Spinal cord (tissue), 10 donors: ENCODE measurements around the gene AKAP14. TPM values are rescaled to one million over a fixed set of nuclear protein-coding genes. Genes with fewer than 3 reads are reported as not detected.
A peak's percentile ranks its signal among the peaks of the same experiment; 100 is the strongest.
"Not testable (repeated sequence)": the region's sequence is repeated elsewhere in the genome, so short reads cannot be mapped to it uniquely, and the experiment has no call there.

Source experiments
- DNase-seq, 6 donors: peaks; one replicate each; pipeline versions ENCODE4 v3.0.0 to v3.0.0-alpha.2; 2013 to 2015; ENCODE audit warnings: low spot score in 6 of 6, low read depth in 4 of 6
- H3K27ac ChIP-seq: one replicate; pipeline ENCODE4 v1.5.1; 2013; ENCODE audit warnings: low read depth, low read length, control low read depth
- H3K27me3 ChIP-seq: one replicate; pipeline ENCODE4 v1.6.1; 2013; ENCODE audit warnings: low read length; ENCODE audit not compliant: control insufficient read depth, insufficient read depth
- H3K36me3 ChIP-seq: one replicate; pipeline ENCODE4 v1.6.1; 2013; ENCODE audit warnings: low read length; ENCODE audit not compliant: control insufficient read depth, insufficient read depth
- H3K4me1 ChIP-seq: one replicate; pipeline ENCODE4 v1.6.1; 2013; ENCODE audit warnings: low read length; ENCODE audit not compliant: control insufficient read depth, insufficient read depth
- H3K4me3 ChIP-seq: one replicate; pipeline ENCODE4 v1.5.1; 2013; ENCODE audit warnings: low read depth, low read length, control low read depth
- H3K9me3 ChIP-seq: one replicate; pipeline ENCODE4 v1.6.1; 2013; ENCODE audit warnings: low read length; ENCODE audit not compliant: control insufficient read depth, insufficient read depth
- WGBS: methylation state at CpG from one replicate; pipeline ENCODE4 v1.1.5; 2013; ENCODE audit warnings: missing lambda C conversion rate; ENCODE audit not compliant: insufficient coverage; 5-methylcytosine and 5-hydroxymethylcytosine counted together
- polyA plus RNA-seq, 2 donors: library from polyadenylated mRNA; unstranded; fragments of 120-200 nt; gene quantifications; one replicate each; pipeline ENCODE4 v1.2.1, GENCODE V29; 2013; ENCODE audit not compliant: insufficient read length in 2 of 2
- total RNA-seq, 2 donors: library from RNA; depleted of rRNA in 1 of 2; stranded (reverse); fragments of 120-200 nt in 1 of 2; fragments of >200 nt in 1 of 2; gene quantifications; one replicate each; pipeline versions ENCODE4 v1.2.3 to v1.2.4, GENCODE V29; 2013 to 2014
- donor health status: healthy.

AKAP14 gene
- total and polyA plus RNA-seq, 4 donors = 0.99 to 16.3 (median 2.6) TPM

GRCh38 chrX:119880552-119881437, 14.9 kb upstream of the AKAP14 start:
- DNase-seq = peak in 2 of 6 donors; percentile 56 to 72
- no peak overlapping the region for H3K4me3 ChIP-seq
- H3K27me3 ChIP-seq = no peaks in the 10 kb centered on the region
- WGBS = 53% methylated on average over 10 of the region's 11 CpGs
- H3K36me3 ChIP-seq = no peaks in the 10 kb centered on the region
- no peak overlapping the region for H3K27ac ChIP-seq
- no peaks in the 10 kb centered on the region for H3K4me1 ChIP-seq
- H3K9me3 ChIP-seq = no peaks in the 10 kb centered on the region

GRCh38 chrX:119885554-119886428, 9.9 kb upstream of the AKAP14 start:
- no peaks in the 10 kb centered on the region for H3K27me3 ChIP-seq
- 72% methylated on average over 4 of the region's 11 CpGs for WGBS

GRCh38 chrX:119887721-119888425, 7.8 kb upstream of the AKAP14 start:
- Histone ChIP-seq H3K36me3 (no peaks in the 10 kb centered on the region), H3K9me3 (no peaks in the 10 kb centered on the region), H3K4me1 (peaks cover 8% of the 10 kb centered on the region), H3K4me3 (no peak overlapping the region), H3K27me3 (no peaks in the 10 kb centered on the region), H3K27ac (no peak overlapping the region)
- 32% methylated on average over 34 of the region's 40 CpGs for WGBS
- peak in 2 of 6 donors; percentile 51 to 52 for DNase-seq

More at GRCh38 chrX:119885554-119886428, 9.9 kb upstream of the AKAP14 start:
- DNase-seq = no peak
- Histone ChIP-seq H3K27ac (no peak overlapping the region), H3K4me3 (no peak overlapping the region), H3K9me3 (no peaks in the 10 kb centered on the region), H3K36me3 (no peaks in the 10 kb centered on the region), H3K4me1 (peaks cover 8% of the 10 kb centered on the region)

GRCh38 chrX:119890626-119891025, 5.1 kb upstream of the AKAP14 start:
- WGBS = 78% methylated on average over 26 of the region's 36 CpGs

GRCh38 chrX:119891961-119892692, 3.6 kb upstream of the AKAP14 start:
- H3K9me3 ChIP-seq, H3K36me3 ChIP-seq, H3K27ac ChIP-seq, H3K4me3 ChIP-seq, DNase-seq, H3K4me1 ChIP-seq, H3K27me3 ChIP-seq: not testable (repeated sequence)
- 72% methylated on average over 4 of the region's 16 CpGs for WGBS

More at GRCh38 chrX:119890626-119891025, 5.1 kb upstream of the AKAP14 start:
- DNase-seq, H3K36me3 ChIP-seq, H3K27ac ChIP-seq, H3K9me3 ChIP-seq, H3K4me1 ChIP-seq, H3K4me3 ChIP-seq, H3K27me3 ChIP-seq: not testable (repeated sequence)

GRCh38 chrX:119899125-119899524, 3.4 kb downstream of the AKAP14 start:
- no peaks in the 10 kb centered on the region for H3K9me3 ChIP-seq
- H3K27me3 ChIP-seq = no peaks in the 10 kb centered on the region
- H3K4me3 ChIP-seq = no peak overlapping the region
- no peaks in the 10 kb centered on the region for H3K36me3 ChIP-seq
- H3K4me1 ChIP-seq = no peaks in the 10 kb centered on the region
- no peak for DNase-seq
- WGBS = no CpG with 5 or more reads among the region's 2 CpGs
- H3K27ac ChIP-seq = no peak overlapping the region

GRCh38 chrX:119900976-119901375, 5.3 kb downstream of the AKAP14 start:
- H3K27ac ChIP-seq = no peak overlapping the region
- no peaks in the 10 kb centered on the region for H3K4me1 ChIP-seq
- no peaks in the 10 kb centered on the region for H3K27me3 ChIP-seq
- DNase-seq = no peak
- H3K9me3 ChIP-seq = no peaks in the 10 kb centered on the region
- H3K36me3 ChIP-seq = no peaks in the 10 kb centered on the region
- no CpG with 5 or more reads among the region's 1 CpG for WGBS
- no peak overlapping the region for H3K4me3 ChIP-seq

- H3K27ac ChIP-seq = no peak overlapping the region
- 82% methylated on average over 4 of the region's 5 CpGs for WGBS
Observed at GRCh38 chrX:119916310-119916709, 20.6 kb downstream of the AKAP14 start.

GRCh38 chrX:119917877-119918276, 22.2 kb downstream of the AKAP14 start:
- Histone ChIP-seq H3K27me3 (no peaks in the 10 kb centered on the region), H3K36me3 (no peaks in the 10 kb centered on the region), H3K4me1 (no peaks in the 10 kb centered on the region), H3K9me3 (no peaks in the 10 kb centered on the region), H3K27ac (no peak overlapping the region), H3K4me3 (no peak overlapping the region)
- 100% methylated on average over 1 of the region's 2 CpGs for WGBS
- no peak for DNase-seq

More at GRCh38 chrX:119916310-119916709, 20.6 kb downstream of the AKAP14 start:
- H3K27me3 ChIP-seq = no peaks in the 10 kb centered on the region
- no peak overlapping the region for H3K4me3 ChIP-seq
- DNase-seq = no peak
- no peaks in the 10 kb centered on the region for H3K4me1 ChIP-seq
- H3K9me3 ChIP-seq = no peaks in the 10 kb centered on the region
- H3K36me3 ChIP-seq = no peaks in the 10 kb centered on the region
